ENCODE results near the gene RNF144A.

Gene RNF144A

GRCh38 chr2:7048762-7049294 is 131.6 kb downstream of the RNF144A start:
- no peak for DNase-seq

- DNase-seq, result no peak
Observed at GRCh38 chr2:7052404-7052803, 135.2 kb downstream of the RNF144A start.

DNA sequence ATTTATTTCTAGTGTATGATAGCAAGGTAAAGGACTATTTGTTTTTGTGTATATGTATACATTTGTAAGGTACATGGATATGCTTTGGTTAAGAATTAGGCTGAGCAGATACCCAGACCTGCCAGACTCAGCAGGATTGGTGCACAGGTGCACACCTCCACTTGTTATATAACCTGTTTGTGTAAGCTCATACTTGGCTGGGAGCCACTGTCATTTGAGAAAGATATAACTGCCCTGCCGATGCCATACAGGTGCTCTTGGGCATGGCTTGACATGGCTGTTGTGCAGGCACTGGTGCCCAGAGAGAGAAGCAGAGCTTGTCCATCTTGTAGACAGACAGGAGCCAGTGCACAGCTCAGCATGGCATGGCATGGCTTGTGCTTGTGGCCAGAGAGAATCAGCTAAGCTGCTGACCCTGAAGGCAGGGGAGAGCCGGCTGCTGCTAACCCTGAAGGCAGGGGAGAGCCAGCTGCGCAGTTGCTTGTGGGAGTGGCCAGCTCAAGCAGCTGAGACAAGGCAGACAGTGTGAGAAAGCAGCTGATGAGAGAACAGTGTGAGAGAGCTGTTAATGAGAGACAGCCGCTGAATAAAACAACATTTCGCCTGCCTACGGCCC is 136.5 kb downstream of the RNF144A start:
- DNase-seq, result no peak

GRCh38 chr2:7057865-7058400 is 140.7 kb downstream of the RNF144A start:
- DNase-seq, result peak; percentile 39

DNA sequence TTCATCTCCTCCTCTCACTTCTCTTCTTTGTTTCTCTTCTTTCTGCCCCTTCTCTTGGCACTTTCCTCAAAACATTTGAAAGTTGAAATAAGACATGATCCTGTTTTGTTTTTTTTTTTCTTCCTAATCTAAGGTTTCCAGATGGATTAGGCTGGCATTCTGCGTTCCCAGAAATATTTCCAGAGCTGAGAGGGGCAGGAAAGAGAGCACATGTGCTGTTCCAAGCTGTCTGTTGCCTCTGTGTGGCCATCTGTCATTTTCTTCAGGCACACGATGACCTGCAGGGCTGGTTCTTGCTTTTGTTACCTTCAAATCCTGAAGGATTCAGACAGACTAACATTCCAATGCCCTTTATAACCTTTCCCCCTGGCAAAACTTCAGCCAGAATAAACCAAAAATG is 142.9 kb downstream of the RNF144A start:
- no peak for DNase-seq

GRCh38 chr2:7060631-7061449 is 143.6 kb downstream of the RNF144A start:
- DNase-seq, result no peak

- no peak for DNase-seq
Observed at GRCh38 chr2:7061450-7061789, 144.2 kb downstream of the RNF144A start.

DNA sequence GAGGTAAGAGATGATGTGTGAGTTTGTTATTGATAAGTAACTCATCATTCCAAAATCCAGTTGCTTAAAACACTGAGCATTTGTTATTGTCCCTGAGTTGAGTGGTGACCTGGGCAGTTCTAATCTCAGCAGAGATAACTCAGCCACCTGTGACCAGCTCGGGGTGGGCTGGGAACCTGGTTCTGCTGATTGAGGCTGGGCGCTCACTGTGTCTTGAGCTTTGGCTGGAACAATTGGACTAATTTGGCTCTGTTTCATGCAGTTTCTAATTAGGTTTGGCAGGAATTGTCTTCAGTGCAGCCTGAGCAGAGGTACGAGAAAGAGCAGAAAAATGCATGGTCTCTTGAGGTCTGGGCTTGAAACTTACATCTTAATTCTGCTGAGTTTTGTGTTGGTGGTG is 144.7 kb downstream of the RNF144A start:
- DNase-seq, result no peak

GRCh38 chr2:7063789-7064188 is 146.6 kb downstream of the RNF144A start:
- no peak for DNase-seq

- DNase-seq, result no peak
Observed at GRCh38 chr2:7068457-7068856, 151.2 kb downstream of the RNF144A start.

- DNase-seq, result no peak
Observed at GRCh38 chr2:7070483-7070882, 153.3 kb downstream of the RNF144A start.

DNA sequence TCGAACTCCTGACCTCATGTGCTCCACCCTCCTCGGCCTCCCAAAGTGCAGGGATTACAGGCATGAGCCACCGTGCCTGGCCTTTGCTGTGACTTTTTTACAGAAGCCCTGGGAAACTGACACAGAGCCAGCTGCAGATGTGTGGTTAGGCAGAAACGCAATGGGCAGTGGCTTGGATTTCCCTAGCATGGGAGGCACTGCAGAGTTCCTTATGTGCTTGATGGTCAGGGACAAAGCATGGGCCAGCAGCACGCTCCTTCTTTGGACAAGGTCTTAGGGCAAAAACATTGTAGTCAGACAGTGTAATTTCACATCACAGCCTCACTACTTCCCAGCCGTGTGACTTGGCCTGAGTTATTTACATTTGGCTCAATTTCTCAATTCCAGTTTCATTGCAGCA is 153.9 kb downstream of the RNF144A start:
- no peak for DNase-seq

- DNase-seq, result no peak
Observed at GRCh38 chr2:7071916-7072556, 154.8 kb downstream of the RNF144A start.

DNA sequence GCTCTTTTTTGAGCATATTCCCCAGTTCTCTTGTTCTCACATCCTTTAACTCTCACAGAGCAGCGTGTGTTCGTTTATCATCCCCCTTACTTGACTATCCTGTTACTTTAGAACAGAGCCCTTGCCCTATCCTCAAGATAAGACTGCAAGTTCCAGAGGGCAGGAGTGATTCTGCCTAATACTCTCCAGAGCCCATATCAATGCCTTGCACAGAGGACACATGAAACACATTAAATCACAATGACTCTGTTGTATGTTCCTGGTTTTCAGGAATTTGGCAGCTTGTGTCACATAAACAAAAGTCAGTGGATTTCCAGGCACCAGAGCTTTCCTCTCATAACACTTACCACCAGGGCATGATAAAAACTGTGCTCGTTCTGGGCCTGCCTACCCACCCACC is 156.7 kb downstream of the RNF144A start:
- no peak for DNase-seq

DNA sequence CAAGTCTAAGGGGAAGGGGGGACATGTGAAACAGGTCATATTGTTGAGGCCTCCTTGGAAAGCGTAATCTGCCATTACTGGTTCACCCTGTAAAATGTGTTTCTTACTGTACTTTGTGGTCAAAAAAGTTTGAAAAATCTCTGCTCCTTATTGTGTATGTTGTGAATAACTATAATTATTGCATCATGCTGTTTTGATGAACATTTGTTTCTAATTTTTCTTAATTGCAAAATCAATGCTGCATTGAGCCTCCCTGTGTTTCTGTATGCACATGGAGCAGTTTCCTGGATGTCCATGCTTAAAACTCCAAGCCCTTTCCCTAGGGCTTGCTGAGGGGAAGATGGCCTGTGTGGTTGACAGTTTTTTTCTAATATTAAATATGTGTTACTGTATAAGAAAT is 158.6 kb downstream of the RNF144A start:
- no peak for DNase-seq

DNA sequence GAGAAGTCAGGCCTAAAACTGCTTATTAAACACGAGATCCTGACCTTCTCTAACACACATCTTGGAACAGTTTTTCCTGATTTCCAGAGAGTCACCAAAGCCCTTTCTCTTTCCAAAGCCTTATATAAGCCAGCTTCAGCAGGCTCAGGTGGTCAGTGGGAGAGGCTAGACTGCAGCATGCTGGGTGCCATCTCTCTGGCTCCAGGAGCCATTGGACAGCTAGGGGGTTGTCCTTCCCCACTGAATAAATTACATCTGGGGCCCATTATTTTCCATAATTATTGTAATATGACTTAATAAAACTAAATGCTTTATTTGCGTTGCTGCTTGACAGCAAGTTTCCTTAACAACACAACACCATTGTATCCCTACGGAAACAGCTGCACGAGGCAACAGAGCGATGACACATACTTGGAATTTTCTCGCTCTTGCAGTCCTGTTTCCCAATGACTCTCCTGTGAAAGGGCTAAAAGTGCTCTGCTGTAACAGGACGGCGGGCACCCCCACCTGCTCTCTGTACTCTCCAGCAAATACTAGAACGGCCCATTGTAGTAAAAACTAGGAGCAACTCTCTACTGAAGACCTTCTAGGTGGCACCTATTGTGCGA is 160.6 kb downstream of the RNF144A start:
- DNase-seq, result no peak

- no peak for DNase-seq
Observed at GRCh38 chr2:7083580-7084509, 166.6 kb downstream of the RNF144A start.

DNA sequence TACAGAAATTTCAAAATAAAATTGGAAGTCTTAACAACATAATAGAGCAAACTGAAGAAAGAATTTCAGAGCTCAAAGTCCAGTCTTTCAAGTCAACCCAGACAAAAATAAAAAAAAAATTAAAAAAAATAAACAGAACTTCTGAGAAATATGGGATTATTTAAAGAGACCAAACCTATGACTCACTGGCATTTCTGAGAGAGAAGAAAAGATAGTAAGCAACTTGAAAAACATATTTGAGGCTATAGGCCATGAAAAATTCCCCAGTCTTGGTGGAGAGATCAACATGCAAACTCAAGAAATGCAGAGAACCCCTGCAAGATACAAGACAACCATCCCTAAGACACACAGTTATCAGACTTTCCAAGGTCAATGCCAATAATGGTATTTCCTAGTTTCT is 167.4 kb downstream of the RNF144A start:
- DNase-seq, result no peak

DNA sequence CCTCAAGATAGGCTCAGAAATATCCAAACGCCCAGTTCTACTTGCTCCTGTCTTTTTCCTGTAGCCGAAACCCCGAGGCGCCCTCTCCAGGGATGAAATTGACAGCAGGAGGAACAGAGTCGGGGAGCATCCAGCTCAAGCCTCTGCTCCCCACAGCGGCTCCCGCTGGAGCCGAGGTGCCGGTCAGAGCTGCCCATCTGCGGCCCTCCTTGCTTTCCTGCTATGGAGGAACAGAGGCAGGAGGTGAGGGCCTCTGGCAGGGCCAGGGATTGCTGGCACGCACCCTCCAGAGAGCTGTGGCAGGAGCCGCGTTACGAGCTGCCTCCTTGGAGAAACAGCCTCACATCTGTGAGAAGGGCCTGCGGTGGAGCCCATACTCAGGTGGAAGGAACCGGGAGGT is 172.1 kb downstream of the RNF144A start:
- DNase-seq, result no peak

DNA sequence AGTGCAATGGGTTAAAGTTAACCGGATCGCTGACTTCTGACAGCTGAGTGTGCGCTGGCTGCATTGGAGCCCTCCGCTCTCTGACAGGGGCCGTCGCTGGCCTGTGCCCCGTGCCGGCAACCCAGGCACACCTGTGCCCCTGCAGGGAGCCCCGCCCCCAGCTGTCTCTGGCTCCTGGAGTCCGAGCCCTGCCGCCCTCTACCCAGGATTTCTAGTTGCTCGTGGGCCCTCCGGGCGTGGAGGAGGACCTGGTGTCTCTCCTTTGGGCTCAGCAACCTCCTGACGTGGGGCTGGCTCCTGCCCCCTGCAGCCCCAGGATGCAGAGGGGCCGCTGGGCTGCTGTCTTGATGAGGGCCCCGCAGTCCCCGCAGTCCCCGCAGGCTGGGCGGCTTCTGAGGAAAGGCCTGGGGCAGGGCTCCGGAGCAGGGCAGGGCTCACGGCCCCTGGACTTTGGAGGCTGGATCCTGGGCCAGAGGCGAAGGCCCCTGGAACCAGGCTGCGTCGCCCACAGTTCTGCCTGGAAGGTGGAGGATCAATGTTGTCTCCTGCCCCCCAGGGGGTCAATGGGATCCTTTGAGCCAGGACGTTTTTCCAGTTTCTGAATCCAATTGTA is 172.8 kb downstream of the RNF144A start:
- no peak for DNase-seq

DNA sequence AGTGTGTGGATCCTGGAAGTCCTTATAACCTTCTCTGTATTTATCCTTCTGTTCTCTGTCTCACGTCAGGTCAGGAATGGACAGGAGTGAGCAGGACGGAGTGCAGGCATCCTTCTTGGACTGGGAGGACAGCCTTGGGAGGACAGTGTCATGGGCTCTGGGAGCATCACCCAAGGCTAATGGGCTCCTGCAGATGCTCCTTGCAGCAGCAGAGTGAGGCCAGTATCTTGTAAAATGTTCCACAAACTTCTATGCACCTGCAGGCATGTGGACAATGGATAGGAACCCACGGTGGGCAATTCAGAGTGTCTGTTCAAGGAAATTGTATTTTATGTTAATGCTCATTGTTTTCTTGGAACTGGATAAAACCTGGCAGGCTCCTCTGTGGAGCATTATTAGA is 176.2 kb downstream of the RNF144A start:
- no peak for DNase-seq
